Natural killer cell treated with Interleukin-12 subunit alpha and Interleukin-12 subunit beta and Interleukin-15 and Interleukin-18, amount 100 ng/mL, for 72 hours (primary cell): ENCODE data around the gene RASGRP1. TPM values are rescaled to one million over a fixed set of nuclear protein-coding genes. Genes with fewer than 3 reads are reported as not detected.

ENCODE experiments used
- ATAC-seq, 2 donors: fragments of 150-1000 bp; cut with Tn5 transposase in 1 of 2; sonication (Bioruptor Pico), chemical (Tn5 transposase) in 1 of 2; 2 replicates each; pipeline ENCODE4 v1.10.0; 2021
- DNase-seq: peaks from one replicate; pipeline ENCODE4 v3.0.0; 2022; ENCODE audit warnings: low spot score
- H3K27ac Mint-ChIP-seq, 2 donors: 1 replicate in 1 of 2; 2 replicates in 1 of 2; pipeline ENCODE4 v1.8.0; 2022; ENCODE audit warnings: mixed read lengths in 2 of 2, mild to moderate bottlenecking in 1 of 2, moderate library complexity in 1 of 2
- H3K27me3 Mint-ChIP-seq, 2 donors: 1 replicate in 1 of 2; 2 replicates in 1 of 2; pipeline ENCODE4 v1.8.0; 2022; ENCODE audit warnings: mixed read lengths in 2 of 2
- H3K36me3 Mint-ChIP-seq: one replicate; pipeline ENCODE4 v1.8.0; 2022; ENCODE audit warnings: mixed read lengths
- H3K4me1 Mint-ChIP-seq, 2 donors: 1 replicate in 1 of 2; 2 replicates in 1 of 2; pipeline ENCODE4 v1.8.0; 2022; ENCODE audit warnings: low read depth in 2 of 2, mixed read lengths in 2 of 2, mild to moderate bottlenecking in 1 of 2
- H3K4me3 Mint-ChIP-seq: one replicate; pipeline ENCODE4 v1.8.0; 2022; ENCODE audit warnings: mixed read lengths
- H3K9me3 Mint-ChIP-seq: 2 replicates; pipeline ENCODE4 v1.8.0; 2022; ENCODE audit warnings: mixed read lengths
- total RNA-seq, 2 donors: library from RNA; stranded (reverse); gene quantifications; one replicate each; pipeline ENCODE4 v1.2.3, GENCODE V29; 2022

Gene RASGRP1
- total RNA-seq, 2 donors from 2014 or later = 154 to 241 TPM

DNA sequence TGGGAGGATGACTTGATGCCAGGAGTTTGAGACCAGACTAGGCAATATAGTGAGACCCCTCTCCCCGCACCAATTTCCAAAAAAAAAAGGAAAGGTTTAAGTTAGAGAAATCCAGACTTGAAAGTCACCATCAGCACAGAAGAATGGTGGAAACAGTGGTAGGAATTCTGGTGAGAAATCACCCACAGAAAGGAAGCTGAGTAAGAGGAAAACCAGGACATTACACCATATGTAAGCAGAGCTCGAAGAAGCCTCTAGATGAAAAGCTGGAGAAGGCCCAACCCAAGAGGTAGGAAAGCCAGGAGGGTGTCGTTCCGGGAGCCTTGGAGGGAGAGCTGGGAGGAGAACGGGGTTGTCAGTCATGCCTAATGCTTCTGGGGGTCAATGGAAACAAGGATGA is 40.5 kb downstream of the RASGRP1 start:
- DNase-seq (no peak), ATAC-seq (no peak)
- Mint-ChIP-seq H3K4me3 (no peak overlapping the region), H3K36me3 (peaks cover 24% of the 10 kb centered on the region), H3K27ac (peak overlapping the region; percentile 58), H3K4me1 (peaks cover 46 to 47% of the 10 kb centered on the region in 2 donors), H3K27me3 (no peaks in the 10 kb centered on the region), H3K9me3 (peaks cover 3% of the 10 kb centered on the region)

GRCh38 chr15:38522922-38523321 is 41.7 kb downstream of the RASGRP1 start:
- Mint-ChIP-seq H3K36me3 (peaks cover 20% of the 10 kb centered on the region), H3K4me1 (peaks cover 40 to 43% of the 10 kb centered on the region in 2 donors), H3K27ac (peak overlapping the region in 1 of 2 donors; percentile 77), H3K9me3 (no peaks in the 10 kb centered on the region), H3K27me3 (no peaks in the 10 kb centered on the region), H3K4me3 (no peak overlapping the region)
- peak in 1 of 2 donors; percentile 31 for ATAC-seq
- no peak for DNase-seq

- H3K36me3 Mint-ChIP-seq = peaks cover 24% of the 10 kb centered on the region
- H3K9me3 Mint-ChIP-seq = no peaks in the 10 kb centered on the region
- DNase-seq (no peak), ATAC-seq (no peak)
- H3K4me3 Mint-ChIP-seq = no peak overlapping the region
- H3K27ac Mint-ChIP-seq = peak overlapping the region; percentile 43 to 77
- peaks cover 39 to 42% of the 10 kb centered on the region in 2 donors for H3K4me1 Mint-ChIP-seq
- no peaks in the 10 kb centered on the region for H3K27me3 Mint-ChIP-seq
Observed at GRCh38 chr15:38521316-38521715, 43.3 kb downstream of the RASGRP1 start.

- peak overlapping the region; percentile 12 to 42 for H3K27ac Mint-ChIP-seq
Observed at GRCh38 chr15:38520035-38520434, 44.6 kb downstream of the RASGRP1 start.

DNA sequence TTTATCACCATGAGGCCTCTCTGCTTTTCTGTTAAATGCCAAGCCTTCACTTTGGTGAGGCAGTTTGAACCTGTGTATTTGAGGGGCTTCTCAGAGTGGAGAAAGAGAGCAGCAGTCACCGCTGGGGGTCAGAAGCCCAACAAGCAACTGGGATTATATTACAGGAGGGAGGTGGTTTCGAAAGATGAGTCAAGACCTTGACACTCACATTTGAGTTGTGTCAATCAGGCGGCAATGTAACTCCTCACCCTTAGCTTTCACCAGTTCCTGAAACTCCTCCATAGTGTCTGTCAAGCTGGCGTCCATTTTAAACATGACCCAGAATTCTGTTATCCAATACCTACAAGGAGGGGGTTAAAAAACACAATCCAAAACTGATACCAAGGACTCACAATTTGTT is 46.5 kb downstream of the RASGRP1 start:
- H3K4me3 Mint-ChIP-seq = peak overlapping the region; percentile 22
- no peaks in the 10 kb centered on the region for H3K27me3 Mint-ChIP-seq
- no peaks in the 10 kb centered on the region for H3K9me3 Mint-ChIP-seq
- ATAC-seq (no peak), DNase-seq (no peak)
- H3K36me3 Mint-ChIP-seq = peaks cover 39% of the 10 kb centered on the region
- H3K27ac Mint-ChIP-seq = peak overlapping the region; percentile 60 to 79
- H3K4me1 Mint-ChIP-seq = peaks cover 47 to 54% of the 10 kb centered on the region in 2 donors

More at GRCh38 chr15:38520035-38520434, 44.6 kb downstream of the RASGRP1 start:
- Mint-ChIP-seq H3K36me3 (peaks cover 35% of the 10 kb centered on the region), H3K9me3 (no peaks in the 10 kb centered on the region), H3K4me1 (peaks cover 52 to 53% of the 10 kb centered on the region in 2 donors), H3K4me3 (no peak overlapping the region), H3K27me3 (no peaks in the 10 kb centered on the region)
- no peak for ATAC-seq
- no peak for DNase-seq

- Mint-ChIP-seq H3K27me3 (no peaks in the 10 kb centered on the region), H3K4me1 (peaks cover 41 to 50% of the 10 kb centered on the region in 2 donors), H3K4me3 (no peak overlapping the region), H3K9me3 (no peaks in the 10 kb centered on the region), H3K27ac (peak overlapping the region; percentile 60 to 79), H3K36me3 (peaks cover 40% of the 10 kb centered on the region)
- DNase-seq = no peak
- no peak for ATAC-seq
Observed at GRCh38 chr15:38517312-38517975, 47.2 kb downstream of the RASGRP1 start.

DNA sequence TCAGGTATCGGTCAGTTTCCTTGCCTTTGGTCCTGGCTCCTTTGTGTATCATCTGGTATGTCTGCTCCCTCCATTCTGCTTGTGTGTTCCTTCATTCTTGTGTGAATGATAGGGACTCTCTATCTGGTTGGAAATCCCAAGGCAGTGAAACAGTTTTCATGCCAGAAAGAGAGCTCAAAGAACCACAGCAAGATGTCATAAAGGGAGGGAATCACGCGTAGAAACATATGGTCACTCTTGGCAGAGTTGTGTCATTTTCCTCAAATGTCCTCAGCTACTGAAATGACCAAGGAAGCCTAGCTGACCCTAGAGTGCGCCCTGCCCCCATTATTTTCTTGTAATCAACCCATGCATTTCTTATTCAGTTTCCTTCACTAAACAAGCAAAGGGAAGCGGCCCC is 48.0 kb downstream of the RASGRP1 start:
- DNase-seq (no peak), ATAC-seq (no peak)
- peaks cover 33 to 44% of the 10 kb centered on the region in 2 donors for H3K4me1 Mint-ChIP-seq
- H3K9me3 Mint-ChIP-seq = no peaks in the 10 kb centered on the region
- H3K27me3 Mint-ChIP-seq = no peaks in the 10 kb centered on the region
- peaks cover 40% of the 10 kb centered on the region for H3K36me3 Mint-ChIP-seq
- H3K27ac Mint-ChIP-seq = peak overlapping the region; percentile 54 to 85
- no peak overlapping the region for H3K4me3 Mint-ChIP-seq

DNA sequence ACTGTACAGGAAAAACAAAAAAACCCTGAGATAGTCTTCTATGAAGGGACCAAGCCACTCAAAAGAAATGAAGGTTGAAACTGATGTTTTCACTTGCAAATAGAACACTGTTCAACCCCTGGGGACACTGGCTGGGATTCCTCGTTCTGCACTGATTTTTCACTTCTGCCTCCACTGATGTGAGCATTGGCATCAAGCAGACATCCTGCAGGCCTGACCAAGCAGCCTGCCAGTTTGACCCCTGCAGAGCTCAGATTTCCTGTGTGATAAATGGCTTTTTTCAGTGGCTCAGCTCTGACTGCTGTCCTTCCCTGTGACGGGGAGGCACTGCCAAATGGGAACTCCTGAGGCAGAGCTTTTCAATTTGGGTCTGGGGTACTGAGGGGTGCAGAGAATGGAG is 50.0 kb downstream of the RASGRP1 start:
- H3K36me3 Mint-ChIP-seq = peaks cover 47% of the 10 kb centered on the region
- peaks cover 42% of the 10 kb centered on the region in 2 donors for H3K4me1 Mint-ChIP-seq
- H3K27ac Mint-ChIP-seq = peak overlapping the region; percentile 54 to 85
- H3K9me3 Mint-ChIP-seq = no peaks in the 10 kb centered on the region
- ATAC-seq (no peak), DNase-seq (no peak)
- no peaks in the 10 kb centered on the region for H3K27me3 Mint-ChIP-seq
- no peak overlapping the region for H3K4me3 Mint-ChIP-seq

GRCh38 chr15:38512901-38513300 is 51.7 kb downstream of the RASGRP1 start:
- no peaks in the 10 kb centered on the region for H3K27me3 Mint-ChIP-seq
- ATAC-seq = no peak
- H3K4me1 Mint-ChIP-seq = peaks cover 46 to 47% of the 10 kb centered on the region in 2 donors
- no peak overlapping the region for H3K4me3 Mint-ChIP-seq
- H3K27ac Mint-ChIP-seq = peak overlapping the region; percentile 37 to 80
- peaks cover 39% of the 10 kb centered on the region for H3K36me3 Mint-ChIP-seq
- no peak for DNase-seq
- no peaks in the 10 kb centered on the region for H3K9me3 Mint-ChIP-seq

DNA sequence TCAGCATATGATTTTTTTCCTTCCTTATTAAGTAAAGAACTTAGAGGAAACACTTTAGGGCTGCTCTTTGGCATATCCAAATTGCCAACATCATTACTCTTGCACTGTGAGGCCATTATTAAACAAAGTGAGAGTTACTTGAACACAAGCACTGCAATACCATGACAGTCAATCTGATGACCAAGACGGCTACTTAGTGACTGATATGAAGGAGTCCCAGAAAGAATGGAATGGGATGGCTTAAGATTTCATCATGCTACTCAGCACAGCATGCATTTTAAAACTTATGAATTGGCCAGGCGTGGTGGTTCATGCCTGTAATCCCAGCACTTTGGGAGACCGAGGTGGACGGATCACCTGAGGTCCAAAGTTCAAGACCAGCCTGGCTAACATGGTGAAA is 55.5 kb downstream of the RASGRP1 start:
- Mint-ChIP-seq H3K36me3 (peaks cover 39% of the 10 kb centered on the region), H3K27me3 (no peaks in the 10 kb centered on the region), H3K27ac (peak overlapping the region; percentile 84 to 91), H3K4me1 (peaks cover 37% of the 10 kb centered on the region in 2 donors), H3K9me3 (no peaks in the 10 kb centered on the region), H3K4me3 (peak overlapping the region; percentile 55)
- peak in 1 of 2 donors; percentile 32 for ATAC-seq
- no peak for DNase-seq

DNA sequence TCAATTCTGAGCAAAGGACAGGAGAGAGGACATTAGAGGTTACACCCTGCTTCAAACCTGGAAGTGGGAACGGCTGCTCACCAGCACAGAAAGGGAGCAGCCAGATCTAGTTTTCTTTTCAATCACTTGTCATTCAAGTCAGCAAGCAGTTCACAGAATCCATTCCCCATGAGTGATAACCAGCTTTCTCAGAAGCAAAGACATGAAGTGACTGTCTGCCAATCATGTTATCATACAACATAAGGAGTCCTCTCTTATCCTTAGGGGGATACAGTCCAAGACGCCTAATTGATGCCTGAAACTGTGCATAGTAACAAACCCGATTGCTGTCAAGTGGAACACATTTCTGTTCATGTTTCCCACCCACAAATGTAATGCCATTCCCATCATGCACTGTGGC is 56.0 kb downstream of the RASGRP1 start:
- Mint-ChIP-seq H3K4me3 (peak overlapping the region; percentile 55), H3K36me3 (peaks cover 38% of the 10 kb centered on the region), H3K9me3 (no peaks in the 10 kb centered on the region), H3K4me1 (peaks cover 35 to 37% of the 10 kb centered on the region in 2 donors), H3K27me3 (no peaks in the 10 kb centered on the region), H3K27ac (peak overlapping the region; percentile 84 to 91)
- no peak for DNase-seq
- peak; percentile 64 to 85 for ATAC-seq

- H3K9me3 Mint-ChIP-seq = no peaks in the 10 kb centered on the region
- H3K27ac Mint-ChIP-seq = peak overlapping the region; percentile 84 to 91
- H3K27me3 Mint-ChIP-seq = no peaks in the 10 kb centered on the region
- peaks cover 34 to 37% of the 10 kb centered on the region in 2 donors for H3K4me1 Mint-ChIP-seq
- DNase-seq (no peak), ATAC-seq (no peak)
- no peak overlapping the region for H3K4me3 Mint-ChIP-seq
- peaks cover 43% of the 10 kb centered on the region for H3K36me3 Mint-ChIP-seq
Observed at GRCh38 chr15:38507570-38507969, 57.0 kb downstream of the RASGRP1 start.

DNA sequence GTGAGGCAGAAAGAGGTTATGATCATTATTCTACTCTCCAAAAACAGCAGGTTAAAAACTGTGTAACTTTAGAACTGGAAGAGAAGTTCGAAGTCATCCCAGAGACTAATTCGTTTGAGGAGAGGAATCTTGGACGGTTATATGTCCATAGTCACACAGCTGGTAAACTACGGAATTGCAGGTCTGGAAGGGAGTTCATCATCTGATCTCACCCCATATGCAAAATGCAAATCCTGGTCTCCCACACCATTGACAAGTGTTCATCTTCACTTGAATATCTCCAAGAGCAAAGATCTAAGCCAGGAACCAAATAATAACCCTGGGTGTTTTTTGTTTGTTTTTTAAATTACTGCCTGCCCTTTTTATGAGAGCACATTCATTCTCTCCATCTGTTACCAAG is 57.6 kb downstream of the RASGRP1 start:
- Mint-ChIP-seq H3K27me3 (no peaks in the 10 kb centered on the region), H3K36me3 (peaks cover 48% of the 10 kb centered on the region), H3K9me3 (no peaks in the 10 kb centered on the region), H3K4me3 (no peak overlapping the region), H3K4me1 (peaks cover 36 to 37% of the 10 kb centered on the region in 2 donors), H3K27ac (peak overlapping the region; percentile 84 to 91)
- no peak for DNase-seq
- ATAC-seq = no peak

DNA sequence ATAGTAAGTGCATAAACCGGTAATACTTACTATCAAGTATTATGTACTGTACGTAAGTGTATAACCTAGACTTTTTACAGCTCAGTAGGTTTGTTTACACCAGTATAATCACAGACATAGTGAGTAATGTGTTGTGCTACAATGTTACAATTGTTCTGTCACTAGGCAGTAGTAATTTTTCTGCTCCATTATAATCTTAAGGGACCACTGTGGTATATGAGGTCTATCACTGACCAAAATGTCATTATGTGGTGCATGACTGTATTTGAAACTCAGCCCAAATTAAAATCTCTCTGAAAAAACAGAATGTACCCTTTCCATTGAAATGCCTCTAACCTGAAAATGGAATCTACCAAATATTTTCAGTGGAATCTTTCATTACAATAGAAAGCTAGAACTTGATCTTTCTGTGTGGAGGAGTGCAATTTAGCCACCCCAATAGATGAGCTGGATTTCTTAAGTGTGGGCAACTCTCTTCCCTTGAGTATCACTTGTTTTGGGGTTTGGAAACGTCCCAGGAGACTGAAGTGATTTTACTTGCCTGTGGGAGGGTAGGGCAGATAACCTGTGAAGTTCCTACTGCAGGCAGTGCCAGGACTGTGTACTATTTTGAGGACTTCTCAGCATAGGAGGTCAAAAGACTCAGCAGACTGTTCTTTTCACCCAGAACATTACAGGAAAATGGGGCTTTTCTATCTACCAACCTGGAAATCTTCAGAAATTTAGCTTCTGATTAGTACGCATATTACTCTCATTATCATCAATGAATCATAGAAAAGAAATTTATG is 59.7 kb downstream of the RASGRP1 start:
- Mint-ChIP-seq H3K27ac (peak overlapping the region; percentile 70 to 78), H3K36me3 (peaks cover 58% of the 10 kb centered on the region), H3K4me1 (peaks cover 29 to 35% of the 10 kb centered on the region in 2 donors), H3K9me3 (no peaks in the 10 kb centered on the region), H3K27me3 (no peaks in the 10 kb centered on the region), H3K4me3 (no peak overlapping the region)
- DNase-seq = no peak
- no peak for ATAC-seq
